ENCODE results near the gene PJA2. TPM values are rescaled to one million over a fixed set of nuclear protein-coding genes. Genes with fewer than 3 reads are reported as not detected.

PJA2 gene
- total RNA-seq, 1 experiment from 2014 or later = 51.5 TPM

- H3K27me3 Mint-ChIP-seq (ENCODE audit: low read depth) = peaks cover 3% of the 10 kb centered on the region; the same call in 1 of the 2 replicates
- H3K4me3 Mint-ChIP-seq = peak overlapping the region; percentile 45
- peak; percentile 97 for ATAC-seq
- ChIA-PET CTCF (no interaction called here), POLR2A (no interaction called here)
- no peak for TF ChIP-seq GABPB1 (CRISPR knock-in tag; IDR thresholded peaks at IDR 0.05)
- TF ChIP-seq ZNF138 (CRISPR knock-in tag; conservative IDR thresholded peaks at IDR 0.05) = no peak
- TF ChIP-seq ZBTB43 (CRISPR knock-in tag; IDR thresholded peaks at IDR 0.05) = no peak
- TF ChIP-seq ZNF219 (CRISPR knock-in tag; IDR thresholded peaks at IDR 0.05; ENCODE audit: borderline replicate concordance) = no peak
- no peak for TF ChIP-seq GTF2I (CRISPR knock-in tag; conservative IDR thresholded peaks at IDR 0.05)
- TF ChIP-seq ATF6 (CRISPR knock-in tag; IDR thresholded peaks at IDR 0.05) = no peak
- peak; percentile 17 for DNase-seq (ENCODE audit: low spot score)
- peaks cover 13% of the 10 kb centered on the region for H3K4me1 Mint-ChIP-seq
- H3K9me3 Mint-ChIP-seq = peaks cover 19% of the 10 kb centered on the region
- peak overlapping the region; percentile 62 for H3K27ac Mint-ChIP-seq
- peaks cover 15% of the 10 kb centered on the region for H3K36me3 Mint-ChIP-seq
These were observed 40.5 kb upstream of the PJA2 start for GRCh38 chr5:109450129-109450877.

- no peak for DNase-seq (ENCODE audit: low spot score)
- TF ChIP-seq GTF2I (CRISPR knock-in tag; conservative IDR thresholded peaks at IDR 0.05) (no peak), NFE2L1 (CRISPR knock-in tag; IDR thresholded peaks at IDR 0.05) (no peak), ATF1 (CRISPR knock-in tag; IDR thresholded peaks at IDR 0.05) (no peak), ZNF121 (CRISPR knock-in tag; IDR thresholded peaks at IDR 0.05) (no peak), E2F4 (CRISPR knock-in tag; IDR thresholded peaks at IDR 0.05; ENCODE audit: borderline replicate concordance, low read depth) (no peak), ZMAT4 (CRISPR knock-in tag; IDR thresholded peaks at IDR 0.05) (no peak), ATF6 (CRISPR knock-in tag; IDR thresholded peaks at IDR 0.05) (no peak), E2F1 (CRISPR knock-in tag; IDR thresholded peaks at IDR 0.05) (no peak), ZNF219 (CRISPR knock-in tag; IDR thresholded peaks at IDR 0.05; ENCODE audit: borderline replicate concordance) (no peak), NR3C1 (CRISPR knock-in tag; conservative IDR thresholded peaks at IDR 0.05; ENCODE audit: low read depth) (no peak), RELA (CRISPR knock-in tag; IDR thresholded peaks at IDR 0.05; ENCODE audit: borderline replicate concordance) (no peak), ARID4B (CRISPR knock-in tag; IDR thresholded peaks at IDR 0.05; ENCODE audit: borderline replicate concordance) (no peak), IRF2 (CRISPR knock-in tag; IDR thresholded peaks at IDR 0.05; ENCODE audit: borderline replicate concordance, low read depth) (no peak)
- no peak overlapping the region for H3K27ac Mint-ChIP-seq
- peaks cover 13% of the 10 kb centered on the region for H3K4me1 Mint-ChIP-seq
- H3K27me3 Mint-ChIP-seq (ENCODE audit: low read depth) = peaks cover 4% of the 10 kb centered on the region; the same call in 1 of the 2 replicates
- H3K9me3 Mint-ChIP-seq = peaks cover 23% of the 10 kb centered on the region
- H3K4me3 Mint-ChIP-seq = no peak overlapping the region
- ChIA-PET POLR2A (no interaction called here), CTCF (no interaction called here)
- peaks cover 15% of the 10 kb centered on the region for H3K36me3 Mint-ChIP-seq
- no peak for ATAC-seq
These were observed 39.1 kb upstream of the PJA2 start for GRCh38 chr5:109448838-109449237.
